Ascending aorta (tissue), 2 donors: ENCODE measurements around the gene TOGARAM1. TPM values are rescaled to one million over a fixed set of nuclear protein-coding genes. Genes with fewer than 3 reads are reported as not detected.

ENCODE experiments used
- DNase-seq, 2 donors: peaks; one replicate each; pipeline ENCODE4 v3.0.0-alpha.2; 2019; ENCODE audit warnings: low spot score in 2 of 2
- H3K27ac ChIP-seq, 2 donors: fragments of 200-600 bp; sonication (generic); one replicate each; pipeline ENCODE4 v1.5.1; 2016 to 2017; ENCODE audit warnings: mild to moderate bottlenecking in 1 of 2
- H3K27me3 ChIP-seq: fragments of 200-600 bp; sonication (generic); one replicate; pipeline ENCODE4 v1.5.1; 2017
- H3K36me3 ChIP-seq, 2 donors: fragments of 200-600 bp; sonication (generic); one replicate each; pipeline ENCODE4 v1.5.1; 2016
- H3K4me1 ChIP-seq, 2 donors: fragments of 200-600 bp; sonication (generic); one replicate each; pipeline ENCODE4 v1.5.1; 2016 to 2017; ENCODE audit warnings: mild to moderate bottlenecking in 1 of 2
- H3K4me3 ChIP-seq, 2 donors: fragments of 200-600 bp; sonication (generic); one replicate each; pipeline ENCODE4 v1.5.1; 2016 to 2017; ENCODE audit warnings: mild to moderate bottlenecking in 1 of 2
- H3K9me3 ChIP-seq, 2 donors: fragments of 200-600 bp; sonication (generic); one replicate each; pipeline ENCODE4 v1.5.1; 2016
- intact Hi-C: fragments of 100-400 bp; cut with DNase I; formaldehyde crosslinking; loops from one replicate; pipeline ENCODE4 v1.15.1; 2023
- total RNA-seq: library from RNA; depleted of rRNA; stranded (reverse); fragments of >200 nt; gene quantifications from one replicate; pipeline ENCODE4 v1.1.0, GENCODE V29; 2016
- TF ChIP-seq, protein P1 (sequence below), 3 experiments: fragments of 200-600 bp in 2 of 3; fragments of 450-650 bp in 1 of 3; sonication (generic) in 2 of 3; IDR thresholded peaks; one replicate each; pipeline ENCODE4 v1.5.1; 2016 to 2019; ENCODE audit warnings: antibody characterized with exemption in 3 of 3, mild to moderate bottlenecking in 1 of 3, moderate library complexity in 1 of 3

The TOGARAM1 gene
- total RNA-seq, 1 donor from 2014 or later, result 1.8 TPM

DNA sequence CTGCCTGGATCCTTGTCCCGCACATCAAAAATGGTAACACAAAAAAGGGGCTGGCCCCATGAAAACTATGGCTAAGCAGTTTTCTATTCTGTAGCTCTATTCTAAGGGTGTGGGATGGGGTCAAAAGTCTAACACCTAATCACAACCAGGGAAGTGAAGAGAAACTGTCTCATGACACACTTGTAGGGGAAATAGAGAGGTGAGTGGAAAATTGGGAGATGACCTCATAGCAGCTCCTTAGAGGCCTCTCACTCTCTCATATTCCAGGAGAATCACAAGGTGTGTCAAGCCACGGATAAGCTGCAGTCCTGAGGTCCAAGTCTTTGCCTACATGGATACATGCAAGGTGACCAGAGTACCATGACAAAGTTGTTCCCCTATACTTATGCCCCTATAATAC, 10.9 kb upstream of the TOGARAM1 start:
- Histone ChIP-seq H3K36me3 (peaks cover 0 to 13% of the 10 kb centered on the region in 2 donors), H3K4me1 (no peaks in the 10 kb centered on the region), H3K27ac (no peak overlapping the region), H3K9me3 (no peaks in the 10 kb centered on the region), H3K4me3 (no peak overlapping the region), H3K27me3 (no peaks in the 10 kb centered on the region)
- TF ChIP-seq, protein P1, sequence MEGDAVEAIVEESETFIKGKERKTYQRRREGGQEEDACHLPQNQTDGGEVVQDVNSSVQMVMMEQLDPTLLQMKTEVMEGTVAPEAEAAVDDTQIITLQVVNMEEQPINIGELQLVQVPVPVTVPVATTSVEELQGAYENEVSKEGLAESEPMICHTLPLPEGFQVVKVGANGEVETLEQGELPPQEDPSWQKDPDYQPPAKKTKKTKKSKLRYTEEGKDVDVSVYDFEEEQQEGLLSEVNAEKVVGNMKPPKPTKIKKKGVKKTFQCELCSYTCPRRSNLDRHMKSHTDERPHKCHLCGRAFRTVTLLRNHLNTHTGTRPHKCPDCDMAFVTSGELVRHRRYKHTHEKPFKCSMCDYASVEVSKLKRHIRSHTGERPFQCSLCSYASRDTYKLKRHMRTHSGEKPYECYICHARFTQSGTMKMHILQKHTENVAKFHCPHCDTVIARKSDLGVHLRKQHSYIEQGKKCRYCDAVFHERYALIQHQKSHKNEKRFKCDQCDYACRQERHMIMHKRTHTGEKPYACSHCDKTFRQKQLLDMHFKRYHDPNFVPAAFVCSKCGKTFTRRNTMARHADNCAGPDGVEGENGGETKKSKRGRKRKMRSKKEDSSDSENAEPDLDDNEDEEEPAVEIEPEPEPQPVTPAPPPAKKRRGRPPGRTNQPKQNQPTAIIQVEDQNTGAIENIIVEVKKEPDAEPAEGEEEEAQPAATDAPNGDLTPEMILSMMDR (IDR thresholded peaks at IDR 0.05), result no peak
- intact Hi-C loops, result no loop called here
- no peak for DNase-seq

DNA sequence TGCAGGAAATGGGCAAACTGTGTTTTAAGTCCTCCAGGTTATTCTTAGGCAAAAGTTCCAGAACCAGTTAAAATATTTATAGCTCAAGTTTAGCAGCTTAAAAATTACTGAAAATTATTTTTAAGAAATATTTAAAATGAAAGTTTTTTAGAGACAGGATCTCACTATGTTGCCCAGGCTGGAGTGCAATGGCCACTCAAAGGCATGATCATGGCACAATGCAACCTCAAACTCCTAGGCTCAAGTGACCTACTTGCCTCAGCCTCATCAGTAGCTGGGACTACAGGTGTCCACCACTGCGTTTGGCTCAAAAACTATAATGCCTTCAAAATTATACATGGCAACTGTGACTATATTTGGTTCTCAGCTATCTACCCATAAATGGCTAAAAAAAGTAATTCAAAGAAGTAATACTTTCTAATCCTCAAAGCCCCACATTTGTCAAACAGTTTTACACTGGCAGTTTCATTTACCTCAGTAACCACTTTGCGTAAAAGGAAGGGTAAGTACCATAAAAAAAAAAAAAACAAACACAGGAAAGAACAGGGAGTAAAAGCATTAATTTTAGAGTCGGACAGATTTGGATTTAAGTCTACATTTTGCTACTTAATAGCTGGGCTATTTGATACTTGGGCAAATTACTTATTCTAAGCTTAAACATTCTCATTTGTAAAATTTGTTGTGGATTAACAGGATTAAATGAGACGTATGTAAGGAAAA, 9.4 kb upstream of the TOGARAM1 start:
- Histone ChIP-seq H3K27me3 (no peaks in the 10 kb centered on the region), H3K36me3 (peaks cover 0 to 9% of the 10 kb centered on the region in 2 donors), H3K4me3 (no peak overlapping the region), H3K27ac (no peak overlapping the region), H3K4me1 (no peaks in the 10 kb centered on the region), H3K9me3 (no peaks in the 10 kb centered on the region)
- TF ChIP-seq, protein P1 (IDR thresholded peaks at IDR 0.05), result no peak
- no peak for DNase-seq
- intact Hi-C loops, result no loop called here

DNA sequence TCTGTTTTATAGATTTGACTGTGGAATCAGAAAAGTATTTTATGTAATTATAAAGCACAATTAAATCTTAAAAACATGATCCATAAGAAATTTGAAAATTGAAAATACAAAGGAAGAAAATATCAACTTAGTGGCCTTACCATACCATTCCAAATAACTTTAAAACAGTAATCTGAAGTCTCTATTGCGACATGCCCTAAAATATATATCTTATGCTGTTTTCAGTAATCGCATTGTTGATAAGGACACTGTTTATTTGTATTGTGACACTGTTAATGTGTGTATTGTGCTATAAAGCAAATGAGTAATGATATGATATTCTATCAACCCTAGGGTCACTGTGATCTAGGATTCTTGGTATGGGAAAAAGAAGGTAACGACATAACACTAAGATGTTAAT, 7.2 kb upstream of the TOGARAM1 start:
- H3K4me1 ChIP-seq, result peaks cover 0 to 2% of the 10 kb centered on the region in 2 donors
- H3K9me3 ChIP-seq, result no peaks in the 10 kb centered on the region
- no peak overlapping the region for H3K4me3 ChIP-seq
- peaks cover 0 to 9% of the 10 kb centered on the region in 2 donors for H3K36me3 ChIP-seq
- intact Hi-C loops, result no loop called here
- TF ChIP-seq, protein P1 (IDR thresholded peaks at IDR 0.05), result no peak
- DNase-seq, result no peak
- no peak overlapping the region for H3K27ac ChIP-seq
- no peaks in the 10 kb centered on the region for H3K27me3 ChIP-seq

- peaks cover 0 to 8% of the 10 kb centered on the region in 2 donors for H3K4me1 ChIP-seq
- intact Hi-C loops, result no loop called here
- no peak for DNase-seq
- H3K4me3 ChIP-seq, result no peak overlapping the region
- H3K27me3 ChIP-seq, result no peaks in the 10 kb centered on the region
- no peak overlapping the region for H3K27ac ChIP-seq
- H3K9me3 ChIP-seq, result no peaks in the 10 kb centered on the region
- peaks cover 0 to 9% of the 10 kb centered on the region in 2 donors for H3K36me3 ChIP-seq
- TF ChIP-seq, protein P1 (IDR thresholded peaks at IDR 0.05), result no peak
Observed at GRCh38 chr14:44955528-44955927, 6.5 kb upstream of the TOGARAM1 start.

GRCh38 chr14:44956866-44957265, 5.1 kb upstream of the TOGARAM1 start:
- no peak overlapping the region for H3K27ac ChIP-seq
- TF ChIP-seq, protein P1 (IDR thresholded peaks at IDR 0.05), result no peak
- H3K36me3 ChIP-seq, result peaks cover 0 to 9% of the 10 kb centered on the region in 2 donors
- H3K4me3 ChIP-seq, result no peak overlapping the region
- H3K4me1 ChIP-seq, result peaks cover 0 to 12% of the 10 kb centered on the region in 2 donors
- intact Hi-C loops, result no loop called here
- H3K9me3 ChIP-seq, result no peaks in the 10 kb centered on the region
- no peak for DNase-seq
- H3K27me3 ChIP-seq, result no peaks in the 10 kb centered on the region
